Measurements from ENCODE around the gene MAML1. TPM values are rescaled to one million over a fixed set of nuclear protein-coding genes. Genes with fewer than 3 reads are reported as not detected.
A peak's percentile ranks its signal among the peaks of the same experiment; 100 is the strongest.

Gene MAML1
- total and polyA plus RNA-seq, 2 donors (not counting 1 experiment from before 2014, with no cell fraction given), result 6.4 to 7.5 TPM

- Histone ChIP-seq H3K27me3 (ENCODE audit: control insufficient read depth, insufficient read depth, low read length) (no peaks in the 10 kb centered on the region), H3K4me2 (ENCODE audit: extremely low read depth, insufficient read depth, low read length) (no peak overlapping the region), H4K20me1 (ENCODE audit: control insufficient read depth, extremely low read depth, insufficient read depth, low read length) (no peaks in the 10 kb centered on the region), H3K27ac (ENCODE audit: insufficient read depth, low read length) (no peak overlapping the region), H3K9me3 (ENCODE audit: control insufficient read depth, insufficient read depth, low read depth, low read length) (no peaks in the 10 kb centered on the region), H3K9ac (ENCODE audit: insufficient read depth, low read length) (no peak overlapping the region), H3K4me1 (ENCODE audit: control insufficient read depth, extremely low read depth, insufficient read depth, low read length) (no peaks in the 10 kb centered on the region), H3K4me3 (replicated peaks in 1 of 4; ENCODE audit: control extremely low read depth in 1 of 4, insufficient read depth in 1 of 4, low read depth in 3 of 4, low read length in 4 of 4) (no peak overlapping the region), H3K79me2 (ENCODE audit: control insufficient read depth, insufficient read depth, low read length) (peaks cover 67% of the 10 kb centered on the region), H2AFZ (ENCODE audit: low read length) (no peak overlapping the region), H3K36me3 (ENCODE audit: control insufficient read depth, insufficient read depth, low read length) (peaks cover 2% of the 10 kb centered on the region)
- no peak for TF ChIP-seq CTCF (conservative IDR thresholded peaks at IDR 0.05 in 1 of 2, IDR thresholded peaks at IDR 0.05 in 1 of 2; ENCODE audit: low read depth in 1 of 2, low read length in 2 of 2)
- no peak for TF ChIP-seq EZH2 (IDR thresholded peaks at IDR 0.05; ENCODE audit: low read length, missing control alignments)
- DNase-seq (ENCODE audit: low read depth in 2 of 2), result no peak
Observed at GRCh38 chr5:179753971-179754370, 21.3 kb downstream of the MAML1 start.

- Histone ChIP-seq H3K4me1 (ENCODE audit: control insufficient read depth, extremely low read depth, insufficient read depth, low read length) (peaks cover 2% of the 10 kb centered on the region), H3K79me2 (ENCODE audit: control insufficient read depth, insufficient read depth, low read length) (peaks cover 67% of the 10 kb centered on the region), H3K27me3 (ENCODE audit: control insufficient read depth, insufficient read depth, low read length) (no peaks in the 10 kb centered on the region), H2AFZ (ENCODE audit: low read length) (no peak overlapping the region), H3K4me2 (ENCODE audit: extremely low read depth, insufficient read depth, low read length) (no peak overlapping the region), H3K9me3 (ENCODE audit: control insufficient read depth, insufficient read depth, low read depth, low read length) (no peaks in the 10 kb centered on the region), H3K36me3 (ENCODE audit: control insufficient read depth, insufficient read depth, low read length) (no peaks in the 10 kb centered on the region), H3K27ac (ENCODE audit: insufficient read depth, low read length) (no peak overlapping the region), H3K4me3 (replicated peaks in 1 of 4; ENCODE audit: control extremely low read depth in 1 of 4, insufficient read depth in 1 of 4, low read depth in 3 of 4, low read length in 4 of 4) (no peak overlapping the region), H3K9ac (ENCODE audit: insufficient read depth, low read length) (no peak overlapping the region), H4K20me1 (ENCODE audit: control insufficient read depth, extremely low read depth, insufficient read depth, low read length) (no peaks in the 10 kb centered on the region)
- peak in 1 of 2 donors; percentile 20 for DNase-seq (ENCODE audit: low read depth in 2 of 2)
- no peak for TF ChIP-seq CTCF (conservative IDR thresholded peaks at IDR 0.05 in 1 of 2, IDR thresholded peaks at IDR 0.05 in 1 of 2; ENCODE audit: low read depth in 1 of 2, low read length in 2 of 2)
- TF ChIP-seq EZH2 (IDR thresholded peaks at IDR 0.05; ENCODE audit: low read length, missing control alignments), result no peak
Observed at GRCh38 chr5:179755022-179755421, 22.4 kb downstream of the MAML1 start.

- Histone ChIP-seq H3K27me3 (ENCODE audit: control insufficient read depth, insufficient read depth, low read length) (no peaks in the 10 kb centered on the region), H3K4me3 (replicated peaks in 1 of 4; ENCODE audit: control extremely low read depth in 1 of 4, insufficient read depth in 1 of 4, low read depth in 3 of 4, low read length in 4 of 4) (no peak overlapping the region), H2AFZ (ENCODE audit: low read length) (no peak overlapping the region), H3K27ac (ENCODE audit: insufficient read depth, low read length) (no peak overlapping the region), H3K9me3 (ENCODE audit: control insufficient read depth, insufficient read depth, low read depth, low read length) (no peaks in the 10 kb centered on the region), H3K9ac (ENCODE audit: insufficient read depth, low read length) (no peak overlapping the region), H3K79me2 (ENCODE audit: control insufficient read depth, insufficient read depth, low read length) (peaks cover 67% of the 10 kb centered on the region), H3K4me2 (ENCODE audit: extremely low read depth, insufficient read depth, low read length) (no peak overlapping the region), H3K4me1 (ENCODE audit: control insufficient read depth, extremely low read depth, insufficient read depth, low read length) (peaks cover 17% of the 10 kb centered on the region), H3K36me3 (ENCODE audit: control insufficient read depth, insufficient read depth, low read length) (no peaks in the 10 kb centered on the region), H4K20me1 (ENCODE audit: control insufficient read depth, extremely low read depth, insufficient read depth, low read length) (no peaks in the 10 kb centered on the region)
- TF ChIP-seq EZH2 (IDR thresholded peaks at IDR 0.05; ENCODE audit: low read length, missing control alignments) (no peak), CTCF (conservative IDR thresholded peaks at IDR 0.05 in 1 of 2, IDR thresholded peaks at IDR 0.05 in 1 of 2; ENCODE audit: low read depth in 1 of 2, low read length in 2 of 2) (no peak)
- peak in 1 of 2 donors; percentile 11 for DNase-seq (ENCODE audit: low read depth in 2 of 2)
Observed at GRCh38 chr5:179758955-179759354, 26.3 kb downstream of the MAML1 start.
